ENCODE results near the gene MYOM1.
"Not testable (repeated sequence)": the region's sequence is repeated elsewhere in the genome, so short reads cannot be mapped to it uniquely, and the experiment has no call there.

DNA sequence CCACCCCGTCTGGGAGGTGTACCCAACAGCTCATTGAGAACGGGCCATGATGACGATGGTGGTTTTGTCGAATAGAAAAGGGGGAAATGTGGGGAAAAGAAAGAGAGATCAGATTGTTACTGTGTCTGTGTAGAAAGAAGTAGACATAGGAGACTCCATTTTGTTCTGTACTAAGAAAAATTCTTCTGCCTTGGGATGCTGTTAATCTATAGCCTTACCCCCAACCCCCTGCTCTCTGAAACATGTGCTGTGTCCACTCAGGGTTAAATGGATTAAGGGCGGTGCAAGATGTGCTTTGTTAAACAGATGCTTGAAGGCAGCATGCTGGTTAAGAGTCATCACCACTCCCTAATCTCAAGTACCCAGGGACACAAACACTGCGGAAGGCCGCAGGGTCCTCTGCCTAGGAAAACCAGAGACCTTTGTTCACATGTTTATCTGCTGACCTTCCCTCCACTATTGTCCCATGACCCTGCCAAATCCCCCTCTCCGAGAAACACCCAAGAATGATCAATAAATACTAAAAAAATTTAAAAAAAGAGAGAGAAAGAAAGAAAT, 169.8 kb downstream of the MYOM1 start:
- TF ChIP-seq, protein P1, sequence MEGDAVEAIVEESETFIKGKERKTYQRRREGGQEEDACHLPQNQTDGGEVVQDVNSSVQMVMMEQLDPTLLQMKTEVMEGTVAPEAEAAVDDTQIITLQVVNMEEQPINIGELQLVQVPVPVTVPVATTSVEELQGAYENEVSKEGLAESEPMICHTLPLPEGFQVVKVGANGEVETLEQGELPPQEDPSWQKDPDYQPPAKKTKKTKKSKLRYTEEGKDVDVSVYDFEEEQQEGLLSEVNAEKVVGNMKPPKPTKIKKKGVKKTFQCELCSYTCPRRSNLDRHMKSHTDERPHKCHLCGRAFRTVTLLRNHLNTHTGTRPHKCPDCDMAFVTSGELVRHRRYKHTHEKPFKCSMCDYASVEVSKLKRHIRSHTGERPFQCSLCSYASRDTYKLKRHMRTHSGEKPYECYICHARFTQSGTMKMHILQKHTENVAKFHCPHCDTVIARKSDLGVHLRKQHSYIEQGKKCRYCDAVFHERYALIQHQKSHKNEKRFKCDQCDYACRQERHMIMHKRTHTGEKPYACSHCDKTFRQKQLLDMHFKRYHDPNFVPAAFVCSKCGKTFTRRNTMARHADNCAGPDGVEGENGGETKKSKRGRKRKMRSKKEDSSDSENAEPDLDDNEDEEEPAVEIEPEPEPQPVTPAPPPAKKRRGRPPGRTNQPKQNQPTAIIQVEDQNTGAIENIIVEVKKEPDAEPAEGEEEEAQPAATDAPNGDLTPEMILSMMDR (IDR thresholded peaks at IDR 0.05): not testable (repeated sequence)
- not testable (repeated sequence) for TF ChIP-seq POLR2A (IDR thresholded peaks at IDR 0.05)

All from Peyer's patch (tissue), 4 donors.